NB4 (cell line): ENCODE data around the gene UBALD1.

Experiments
- CTCF ChIP-seq: IDR thresholded peaks from one replicate; pipeline ENCODE4 v1.5.1; 2012; ENCODE audit warnings: low read depth, low read length
- MAX ChIP-seq: IDR thresholded peaks from 2 replicates; pipeline ENCODE4 v1.6.1; 2011; ENCODE audit warnings: low read depth, low read length
- POLR2A ChIP-seq: IDR thresholded peaks from 2 replicates; pipeline ENCODE4 v1.6.1; 2011; ENCODE audit warnings: mild to moderate bottlenecking; ENCODE audit not compliant: insufficient read length; ENCODE audit errors: extremely low read depth

GRCh38 chr16:4576008-4576407 is 38.7 kb downstream of the UBALD1 start:
- TF ChIP-seq MAX (no peak), CTCF (no peak), POLR2A (no peak)
